GM10248 (cell line): Measurements from ENCODE around the gene PLEKHA8.

Experiments
- CTCF ChIA-PET: fragments of 300-600 bp; sonication (Branson Sonifier 250); formaldehyde crosslinking; extraction: SDS; loops from one replicate; lab custom pipeline; 2021; ENCODE audit warnings: antibody characterized with exemption; lab: Yijun Ruan, JAX
- POLR2A ChIA-PET: fragments of 350-650 bp; sonication (Branson Sonifier 250); formaldehyde crosslinking; extraction: SDS; loops from one replicate; lab custom pipeline; 2020; ENCODE audit warnings: antibody characterized with exemption; lab: Yijun Ruan, JAX
- DNase-seq: peaks from one replicate; pipeline ENCODE4 v3.0.0; 2012; ENCODE audit errors: extremely low spot score
- TF ChIP-seq, protein P1 (sequence below): IDR thresholded peaks from 2 replicates; pipeline ENCODE4 v1.5.1; 2012; ENCODE audit warnings: mild to moderate bottlenecking, low read depth; ENCODE audit errors: extremely low read depth, missing control alignments, control extremely low read depth

The PLEKHA8 gene

GRCh38 chr7:30145426-30145970, 117.3 kb downstream of the PLEKHA8 start:
- TF ChIP-seq, protein P1, sequence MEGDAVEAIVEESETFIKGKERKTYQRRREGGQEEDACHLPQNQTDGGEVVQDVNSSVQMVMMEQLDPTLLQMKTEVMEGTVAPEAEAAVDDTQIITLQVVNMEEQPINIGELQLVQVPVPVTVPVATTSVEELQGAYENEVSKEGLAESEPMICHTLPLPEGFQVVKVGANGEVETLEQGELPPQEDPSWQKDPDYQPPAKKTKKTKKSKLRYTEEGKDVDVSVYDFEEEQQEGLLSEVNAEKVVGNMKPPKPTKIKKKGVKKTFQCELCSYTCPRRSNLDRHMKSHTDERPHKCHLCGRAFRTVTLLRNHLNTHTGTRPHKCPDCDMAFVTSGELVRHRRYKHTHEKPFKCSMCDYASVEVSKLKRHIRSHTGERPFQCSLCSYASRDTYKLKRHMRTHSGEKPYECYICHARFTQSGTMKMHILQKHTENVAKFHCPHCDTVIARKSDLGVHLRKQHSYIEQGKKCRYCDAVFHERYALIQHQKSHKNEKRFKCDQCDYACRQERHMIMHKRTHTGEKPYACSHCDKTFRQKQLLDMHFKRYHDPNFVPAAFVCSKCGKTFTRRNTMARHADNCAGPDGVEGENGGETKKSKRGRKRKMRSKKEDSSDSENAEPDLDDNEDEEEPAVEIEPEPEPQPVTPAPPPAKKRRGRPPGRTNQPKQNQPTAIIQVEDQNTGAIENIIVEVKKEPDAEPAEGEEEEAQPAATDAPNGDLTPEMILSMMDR, result no peak
- ChIA-PET POLR2A (no interaction called here), CTCF (interaction anchor here (1.3 to 2.2 kb wide), 3 partner anchors 10 to 18 kb away, joined by 4 to 12 read pairs (median 5); partner anchors contain the start of gene MTURN)
- DNase-seq, result no peak

DNA sequence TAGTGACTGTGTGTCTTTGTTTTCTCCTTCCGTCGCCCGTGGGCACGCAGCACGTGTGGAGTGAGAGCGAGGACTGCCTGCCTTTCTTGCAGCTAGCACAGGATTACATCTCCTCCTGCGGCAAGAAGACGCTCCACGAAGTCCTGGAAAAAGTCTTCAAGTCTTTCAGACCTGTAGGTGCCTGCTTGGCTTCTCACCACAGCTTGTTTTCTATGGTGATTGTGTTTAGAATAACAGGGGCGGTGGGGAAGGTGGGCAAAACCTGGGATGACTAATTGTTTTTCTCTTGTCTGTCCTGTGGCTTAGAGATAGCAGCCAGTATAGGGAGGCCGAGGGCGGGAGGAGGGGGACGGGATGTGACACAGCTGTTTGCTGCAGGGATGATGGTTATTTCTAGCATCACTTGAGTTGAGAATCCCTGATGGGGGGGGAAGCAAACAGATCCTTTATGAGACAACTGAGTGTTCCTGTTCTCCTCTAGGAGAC, 118.0 kb downstream of the PLEKHA8 start:
- POLR2A ChIA-PET, result no interaction called here
- CTCF ChIA-PET, result interaction anchor here (1.3 to 2.2 kb wide), 4 partner anchors 8 to 18 kb away, joined by 4 to 12 read pairs (median 4); partner anchors contain the start of gene MTURN
- TF ChIP-seq, protein P1, result no peak
- no peak for DNase-seq

GRCh38 chr7:30147223-30147622, 119.0 kb downstream of the PLEKHA8 start:
- ChIA-PET POLR2A (no interaction called here), CTCF (interaction anchor here (0.9 to 2.2 kb wide), 8 partner anchors 8 to 402 kb away, joined by 3 to 12 read pairs (median 4); partner anchors contain the start of gene MTURN)
- DNase-seq, result no peak
- TF ChIP-seq, protein P1, result no peak

DNA sequence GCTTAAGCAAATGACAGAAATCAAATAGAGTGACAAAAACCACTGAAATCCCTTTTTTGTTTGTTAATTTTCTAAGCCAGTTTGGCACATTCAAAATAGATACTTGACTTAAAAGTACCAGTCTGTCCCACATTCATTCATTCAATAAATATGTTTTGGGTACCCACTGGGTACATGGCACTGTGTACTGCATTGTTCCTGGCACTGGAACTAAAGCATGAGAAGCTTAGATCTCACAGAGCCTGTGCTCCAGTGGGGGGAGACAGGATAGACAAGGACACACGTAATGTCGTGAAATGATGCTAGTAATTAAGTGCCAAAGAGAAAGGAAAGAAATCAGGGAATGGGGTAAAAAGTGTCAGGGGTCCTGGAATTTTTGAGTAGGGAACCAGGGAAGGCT, 119.6 kb downstream of the PLEKHA8 start:
- DNase-seq, result no peak
- ChIA-PET CTCF (interaction anchor here (0.9 to 2.2 kb wide), 5 partner anchors 10 to 402 kb away, joined by 3 to 12 read pairs (median 4); no protein-coding TSS in a partner anchor), POLR2A (no interaction called here)
- TF ChIP-seq, protein P1, result no peak

- no peak for DNase-seq
- TF ChIP-seq, protein P1, result no peak
- CTCF ChIA-PET, result interaction anchor here (0.8 to 1.1 kb wide), 3 partner anchors 9 to 16 kb away, joined by 3 read pairs; partner anchors contain the start of gene MTURN
- POLR2A ChIA-PET, result no interaction called here
Observed at GRCh38 chr7:30148426-30148825, 120.2 kb downstream of the PLEKHA8 start.

GRCh38 chr7:30148951-30149459, 120.8 kb downstream of the PLEKHA8 start:
- ChIA-PET POLR2A (no interaction called here), CTCF (interaction anchor here (0.8 to 1.1 kb wide), 3 partner anchors 9 to 16 kb away, joined by 3 read pairs; partner anchors contain the start of gene MTURN)
- TF ChIP-seq, protein P1, result no peak
- no peak for DNase-seq
